T-cell (primary cell): Measurements from ENCODE around the gene RAPGEF1. TPM values are rescaled to one million over a fixed set of nuclear protein-coding genes. Genes with fewer than 3 reads are reported as not detected.

Experiments
- ATAC-seq, 4 experiments: fragments of 200-7000 bp in 3 of 4; fragments of 150-1000 bp in 1 of 4; cut with Tn5 transposase; replicated peaks in 1 of 4; 1 replicate in 3 of 4; 2 replicates in 1 of 4; pipeline ENCODE4 v1.10.0; 2021; ENCODE audit warnings: moderate library complexity in 3 of 4, mild to moderate bottlenecking in 2 of 4, moderate number of reproducible peaks in 1 of 4
- CTCF ChIA-PET, 2 donors: fragments of 300-600 bp; sonication (Branson Sonifier 250); formaldehyde crosslinking; loops; one replicate each; lab custom pipeline; 2022; ENCODE audit warnings: antibody characterized with exemption in 2 of 2; lab: Charles Lee
- POLR2A ChIA-PET, 2 donors: fragments of 300-600 bp; sonication (Branson Sonifier 250); formaldehyde crosslinking; loops; one replicate each; lab custom pipeline; 2022; ENCODE audit warnings: antibody characterized with exemption in 2 of 2; lab: Charles Lee
- DNase-seq, 35 experiments: peaks; one replicate each; pipeline versions ENCODE4 v3.0.0 to v3.0.0-alpha.2; 2013 to 2023
- H3K27ac ChIP-seq: one replicate; pipeline ENCODE4 v1.5.1; 2013; ENCODE audit warnings: low read length
- H3K27me3 ChIP-seq, 2 experiments: replicated peaks in 1 of 2; 1 replicate in 1 of 2; 2 replicates in 1 of 2; pipeline versions ENCODE4 v1.6.1 to v1.7.0; 2013; ENCODE audit warnings: low read length in 1 of 2, mixed read lengths in 1 of 2; ENCODE audit not compliant: control insufficient read depth in 2 of 2, insufficient read depth in 2 of 2; ENCODE audit errors: extremely low read depth in 1 of 2
- H3K36me3 ChIP-seq, 2 donors: 1 replicate in 1 of 2; 2 replicates in 1 of 2; pipeline versions ENCODE4 v1.6.1 to v1.7.0; 2013; ENCODE audit warnings: low read length in 1 of 2; ENCODE audit not compliant: control insufficient read depth in 2 of 2, insufficient read depth in 1 of 2; ENCODE audit errors: extremely low read depth in 1 of 2
- H3K4me1 ChIP-seq, 2 experiments: 1 replicate in 1 of 2; 2 replicates in 1 of 2; pipeline versions ENCODE4 v1.6.1 to v1.7.0; 2013; ENCODE audit warnings: low read length in 2 of 2, mixed read lengths in 1 of 2; ENCODE audit not compliant: insufficient read depth in 2 of 2, control insufficient read depth in 1 of 2; ENCODE audit errors: extremely low read depth in 1 of 2
- H3K4me3 ChIP-seq, 2 donors: 1 replicate in 1 of 2; 2 replicates in 1 of 2; pipeline versions ENCODE4 v1.5.1 to v1.7.0; 2013; ENCODE audit warnings: mild to moderate bottlenecking in 2 of 2, low read length in 1 of 2, moderate library complexity in 1 of 2; ENCODE audit not compliant: control insufficient read depth in 1 of 2; ENCODE audit errors: extremely low read depth in 1 of 2
- H3K9me3 ChIP-seq: 2 replicates; pipeline ENCODE4 v1.7.0; 2013
- H3K27ac Mint-ChIP-seq, 2 donors: one replicate each; pipeline ENCODE4 v1.8.0; 2020 to 2021; ENCODE audit warnings: mild to moderate bottlenecking in 2 of 2, mixed read lengths in 2 of 2
- H3K27me3 Mint-ChIP-seq, 2 donors: one replicate each; pipeline ENCODE4 v1.8.0; 2021 to 2022; ENCODE audit warnings: mixed read lengths in 2 of 2
- H3K36me3 Mint-ChIP-seq: one replicate; pipeline ENCODE4 v1.8.0; 2021; ENCODE audit warnings: mixed read lengths
- H3K4me1 Mint-ChIP-seq, 3 donors: one replicate each; pipeline ENCODE4 v1.8.0; 2020 to 2022; ENCODE audit warnings: mixed read lengths in 3 of 3, mild to moderate bottlenecking in 1 of 3
- H3K4me3 Mint-ChIP-seq, 3 donors: one replicate each; pipeline ENCODE4 v1.8.0; 2020 to 2022; ENCODE audit warnings: mild to moderate bottlenecking in 3 of 3, mixed read lengths in 3 of 3, moderate library complexity in 3 of 3
- H3K9me3 Mint-ChIP-seq, 3 donors: one replicate each; pipeline ENCODE4 v1.8.0; 2020 to 2022; ENCODE audit warnings: mixed read lengths in 3 of 3
- WGBS: methylation state at CpG from one replicate; pipeline ENCODE4 v1.1.5; 2013; ENCODE audit warnings: missing lambda C conversion rate; ENCODE audit not compliant: insufficient coverage; 5-methylcytosine and 5-hydroxymethylcytosine counted together
- total RNA-seq, 35 experiments: library from RNA in 6 of 35; stranded (reverse) in 6 of 35; fragments of 120-200 nt in 1 of 35; gene quantifications; one replicate each; pipeline versions ENCODE4 v1.2.1 to v1.2.4 and lab custom pipeline; 2013 to 2026

Gene RAPGEF1
- total RNA-seq, 5 donors from 2014 or later (not counting 1 experiment from before 2014, with no cell fraction given), result 97.9 to 167 (median 139) TPM

DNA sequence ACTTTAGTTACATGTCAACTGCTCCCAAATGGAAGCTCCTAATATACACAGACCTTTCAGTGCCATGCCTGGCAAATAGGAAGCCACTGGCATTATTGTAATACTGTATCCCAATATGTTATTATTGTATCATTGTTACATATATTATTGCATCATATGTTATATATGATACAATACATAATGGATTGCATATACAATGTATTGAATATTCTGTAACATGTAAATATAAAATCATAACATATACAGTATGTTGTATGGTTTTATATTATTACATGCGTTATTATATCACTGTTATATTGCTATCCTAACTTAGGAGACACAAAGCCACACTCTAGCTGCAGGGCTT, 38.5 kb downstream of the RAPGEF1 start:
- H3K27ac Mint-ChIP-seq, result no peak overlapping the region
- WGBS, result no CpG with 5 or more reads among the region's 1 CpG

DNA sequence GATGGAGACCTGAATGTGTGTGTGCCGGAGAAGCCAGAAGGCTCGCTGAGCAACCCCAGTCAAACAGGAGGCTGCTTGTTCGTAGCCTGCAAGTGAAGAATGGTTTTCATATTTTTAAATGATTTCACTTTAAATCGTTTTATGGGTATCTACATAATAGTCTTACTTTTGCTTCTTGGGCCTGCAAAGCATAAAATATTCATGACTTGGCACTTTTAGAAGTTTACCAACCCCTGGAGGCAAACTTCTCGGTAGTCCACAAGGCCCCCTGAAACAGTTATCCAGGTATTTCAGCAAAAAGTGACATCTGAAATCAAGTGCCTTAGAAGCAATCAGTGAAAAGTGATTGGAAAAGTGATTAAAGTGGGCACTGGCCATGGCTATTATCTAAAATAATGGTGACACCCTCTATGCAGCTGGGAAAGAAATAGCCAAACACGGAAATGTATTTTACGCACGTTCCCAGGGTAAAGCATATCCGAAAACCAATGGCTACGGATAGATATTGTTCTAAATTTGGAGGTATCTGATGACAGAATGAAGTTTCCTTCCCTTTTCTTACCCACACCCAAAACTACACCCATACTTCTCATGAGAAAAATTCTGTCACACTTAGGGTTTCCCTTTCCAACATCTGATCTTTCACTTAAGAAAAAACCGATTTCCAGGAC, 39.0 kb downstream of the RAPGEF1 start:
- DNase-seq, result no peak

More for the DNA sequence above, 38.5 kb downstream of the RAPGEF1 start:
- H3K27me3 ChIP-seq, result no peaks in the 10 kb centered on the region
- H3K27ac ChIP-seq, result no peak overlapping the region
- DNase-seq (no peak), ATAC-seq (no peak)
- CTCF ChIA-PET, result interaction anchor here in 1 of 2 donors (0.6 kb wide), 1 partner anchor 38 kb away, joined by 3 read pairs; no protein-coding TSS in a partner anchor
- Mint-ChIP-seq H3K27me3 (no peaks in the 10 kb centered on the region), H3K4me3 (no peak overlapping the region), H3K9me3 (no peaks in the 10 kb centered on the region), H3K36me3 (peaks cover 9% of the 10 kb centered on the region), H3K4me1 (peaks cover 79 to 95% (median 93%) of the 10 kb centered on the region in 3 donors)
- no peaks in the 10 kb centered on the region for H3K36me3 ChIP-seq
- POLR2A ChIA-PET, result no interaction called here
- no peak overlapping the region for H3K4me3 ChIP-seq
- H3K9me3 ChIP-seq, result no peaks in the 10 kb centered on the region
- H3K4me1 ChIP-seq, result peaks cover 4 to 63% of the 10 kb centered on the region in 2 experiments

DNA sequence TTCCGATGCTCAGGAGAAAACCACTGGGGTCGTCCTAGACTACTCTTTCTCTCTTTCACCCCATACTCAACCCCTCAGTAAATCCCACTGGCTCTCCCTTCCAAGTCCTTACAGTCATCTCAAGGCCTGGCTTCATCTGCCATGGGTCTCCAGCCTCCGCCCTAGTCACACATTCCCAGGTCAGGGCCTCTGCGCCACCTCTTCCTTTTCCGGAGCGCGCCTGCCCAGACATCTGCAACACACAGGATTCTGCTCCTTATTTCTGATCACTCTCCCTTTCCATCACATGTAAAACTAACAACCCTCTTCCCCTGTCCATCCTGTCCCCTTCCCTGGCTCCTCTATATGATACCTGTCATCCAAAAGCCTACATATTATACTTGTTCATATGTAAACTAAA, 39.8 kb downstream of the RAPGEF1 start:
- peak overlapping the region; percentile 29 to 79 for H3K27ac Mint-ChIP-seq
- ATAC-seq, result no peak
- H3K4me3 Mint-ChIP-seq, result no peak overlapping the region
- 84% methylated on average over 7 of the region's 7 CpGs for WGBS
- no peaks in the 10 kb centered on the region for H3K27me3 Mint-ChIP-seq
- peaks cover 9% of the 10 kb centered on the region for H3K36me3 Mint-ChIP-seq
- ChIA-PET CTCF (no interaction called here), POLR2A (no interaction called here)
- H3K4me1 Mint-ChIP-seq, result peaks cover 76 to 94% (median 93%) of the 10 kb centered on the region in 3 donors
- no peak for DNase-seq
- H3K36me3 ChIP-seq, result peaks cover 0 to 2% of the 10 kb centered on the region in 2 donors
- H3K9me3 ChIP-seq, result no peaks in the 10 kb centered on the region
- no peak overlapping the region for H3K27ac ChIP-seq
- peaks cover 0 to 57% of the 10 kb centered on the region in 2 experiments for H3K4me1 ChIP-seq
- no peaks in the 10 kb centered on the region for H3K27me3 ChIP-seq
- H3K9me3 Mint-ChIP-seq, result no peaks in the 10 kb centered on the region
- H3K4me3 ChIP-seq, result no peak overlapping the region

More for the DNA sequence above, 39.0 kb downstream of the RAPGEF1 start:
- no peak overlapping the region for H3K4me3 ChIP-seq
- ATAC-seq, result no peak
- CTCF ChIA-PET, result no interaction called here
- H3K4me1 ChIP-seq, result peaks cover 4 to 62% of the 10 kb centered on the region in 2 experiments
- peaks cover 9% of the 10 kb centered on the region for H3K36me3 Mint-ChIP-seq
- no peak overlapping the region for H3K4me3 Mint-ChIP-seq
- POLR2A ChIA-PET, result no interaction called here
- H3K27ac Mint-ChIP-seq, result no peak overlapping the region
- H3K9me3 Mint-ChIP-seq, result no peaks in the 10 kb centered on the region
- H3K27me3 ChIP-seq, result no peaks in the 10 kb centered on the region
- H3K9me3 ChIP-seq, result no peaks in the 10 kb centered on the region
- no peak overlapping the region for H3K27ac ChIP-seq
- peaks cover 76 to 94% (median 93%) of the 10 kb centered on the region in 3 donors for H3K4me1 Mint-ChIP-seq
- WGBS, result 83% methylated on average over 1 of the region's 11 CpGs
- H3K27me3 Mint-ChIP-seq, result no peaks in the 10 kb centered on the region
- H3K36me3 ChIP-seq, result peaks cover 0 to under 1% of the 10 kb centered on the region in 2 donors

DNA sequence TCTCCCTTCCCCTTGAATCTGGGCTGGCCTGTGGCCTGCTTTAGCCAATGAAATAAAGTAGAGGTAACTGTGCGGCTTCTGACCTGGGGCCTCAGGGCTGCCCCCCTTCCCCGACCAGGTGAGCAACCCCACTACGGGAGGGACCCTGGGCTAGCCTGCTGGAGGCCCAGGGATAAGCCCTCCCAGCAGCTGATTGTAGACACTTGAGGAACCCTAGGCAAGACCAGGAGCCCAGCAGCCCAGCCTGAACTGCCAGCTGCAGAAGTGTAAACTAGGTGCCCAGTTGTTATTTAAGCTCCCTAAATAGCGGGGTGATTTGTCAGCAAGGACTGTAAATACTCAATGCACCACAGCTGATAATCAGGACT, 41.3 kb downstream of the RAPGEF1 start:
- CTCF ChIA-PET, result no interaction called here
- ATAC-seq (no peak), DNase-seq (no peak)
- H3K9me3 ChIP-seq, result no peaks in the 10 kb centered on the region
- Mint-ChIP-seq H3K4me1 (peaks cover 78 to 94% (median 94%) of the 10 kb centered on the region in 3 donors), H3K27ac (peak overlapping the region; percentile 25 to 59), H3K9me3 (no peaks in the 10 kb centered on the region), H3K27me3 (no peaks in the 10 kb centered on the region), H3K4me3 (no peak overlapping the region), H3K36me3 (peaks cover 9% of the 10 kb centered on the region)
- no peak overlapping the region for H3K27ac ChIP-seq
- peaks cover 0 to 2% of the 10 kb centered on the region in 2 donors for H3K36me3 ChIP-seq
- WGBS, result 100% methylated on average over 3 of the region's 4 CpGs
- H3K27me3 ChIP-seq, result no peaks in the 10 kb centered on the region
- POLR2A ChIA-PET, result interaction anchor here in 1 of 2 donors (0.5 kb wide), 1 partner anchor 13 kb away, joined by 7 read pairs; no protein-coding TSS in a partner anchor
- no peak overlapping the region for H3K4me3 ChIP-seq
- peaks cover 0 to 54% of the 10 kb centered on the region in 2 experiments for H3K4me1 ChIP-seq

DNA sequence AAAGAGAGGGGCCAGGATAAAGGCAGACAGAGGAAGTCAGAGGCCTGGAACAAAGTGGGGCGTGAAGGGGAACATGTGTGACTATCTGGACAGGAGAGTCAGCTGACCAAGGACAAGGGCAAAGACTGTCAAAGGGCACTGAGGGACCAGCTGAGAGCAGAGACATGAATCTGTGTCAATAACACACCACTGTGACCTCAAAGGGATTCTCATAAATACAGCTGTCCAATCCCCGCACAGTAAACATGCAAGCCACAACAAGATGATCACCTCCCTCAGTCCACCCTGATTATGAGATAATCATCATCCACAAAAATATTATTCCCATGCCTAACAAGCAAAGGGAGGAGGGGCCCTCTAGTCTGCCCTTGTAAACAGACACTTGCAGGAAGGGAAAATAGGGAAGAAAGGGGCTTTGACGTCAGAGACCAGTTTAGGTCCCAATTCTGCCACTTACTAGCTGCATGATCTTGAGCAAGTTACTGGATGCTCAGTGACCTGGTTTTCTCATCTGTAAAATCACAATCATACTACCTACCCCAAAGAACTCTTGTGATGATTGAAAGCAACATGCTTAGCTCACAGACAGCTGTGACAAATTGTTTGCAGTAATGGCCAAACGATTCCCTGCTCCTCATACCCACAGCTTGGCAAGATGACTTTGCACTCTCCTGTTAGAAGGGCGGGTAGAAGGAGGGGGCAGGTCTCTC, 41.8 kb downstream of the RAPGEF1 start:
- H3K36me3 ChIP-seq, result peaks cover 0 to 2% of the 10 kb centered on the region in 2 donors
- CTCF ChIA-PET, result no interaction called here

DNA sequence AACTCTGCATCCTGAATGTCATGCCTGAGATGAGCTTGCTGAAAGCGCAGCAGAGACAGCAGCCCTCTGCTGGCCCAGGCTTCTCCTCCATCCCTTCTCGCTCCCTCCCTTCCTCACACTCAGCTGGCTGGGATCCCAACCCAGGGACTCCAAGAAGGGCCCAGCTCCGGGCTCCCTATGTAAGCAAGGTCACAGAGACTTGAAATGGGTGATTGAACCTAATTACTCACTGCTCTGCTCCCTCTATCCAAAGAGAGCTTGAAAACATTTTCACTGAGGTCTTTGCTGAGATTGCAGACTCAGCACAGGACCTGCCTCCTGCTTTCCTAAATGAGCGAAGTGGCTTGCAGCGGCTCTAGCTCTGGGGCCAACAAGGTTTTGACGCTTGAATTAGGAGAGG, 42.8 kb downstream of the RAPGEF1 start:
- Mint-ChIP-seq H3K4me3 (no peak overlapping the region), H3K27me3 (no peaks in the 10 kb centered on the region), H3K36me3 (peaks cover 9% of the 10 kb centered on the region), H3K27ac (peak overlapping the region in 1 of 2 donors; percentile 7), H3K4me1 (peaks cover 87 to 94% (median 94%) of the 10 kb centered on the region in 3 donors), H3K9me3 (no peaks in the 10 kb centered on the region)
- 96% methylated on average over 5 of the region's 6 CpGs for WGBS
- Histone ChIP-seq H3K36me3 (peaks cover 0 to 2% of the 10 kb centered on the region in 2 donors), H3K9me3 (no peaks in the 10 kb centered on the region), H3K4me3 (no peak overlapping the region), H3K4me1 (peaks cover 5 to 57% of the 10 kb centered on the region in 2 experiments), H3K27me3 (no peaks in the 10 kb centered on the region), H3K27ac (no peak overlapping the region)
- CTCF ChIA-PET, result interaction anchor here in 1 of 2 donors (0.5 to 0.6 kb wide), 2 partner anchors 624 to 985 kb away, joined by 3 to 4 read pairs; no protein-coding TSS in a partner anchor
- POLR2A ChIA-PET, result interaction anchor here in 1 of 2 donors (0.6 to 0.8 kb wide), 2 partner anchors 30 to 90 kb away, joined by 3 to 4 read pairs; no protein-coding TSS in a partner anchor
- no peak for DNase-seq
- no peak for ATAC-seq

More for the DNA sequence above, 41.8 kb downstream of the RAPGEF1 start:
- H3K4me3 Mint-ChIP-seq, result no peak overlapping the region
- Histone ChIP-seq H3K4me3 (no peak overlapping the region), H3K27ac (no peak overlapping the region), H3K9me3 (no peaks in the 10 kb centered on the region), H3K27me3 (no peaks in the 10 kb centered on the region), H3K4me1 (peaks cover 0 to 51% of the 10 kb centered on the region in 2 experiments)
- POLR2A ChIA-PET, result interaction anchor here (0.5 to 0.6 kb wide), 2 partner anchors 13 to 91 kb away, joined by 3 to 7 read pairs; no protein-coding TSS in a partner anchor
- ATAC-seq, result no peak
- WGBS, result 83% methylated on average over 2 of the region's 5 CpGs
- H3K9me3 Mint-ChIP-seq, result no peaks in the 10 kb centered on the region
- H3K27ac Mint-ChIP-seq, result peak overlapping the region; percentile 25 to 59
- peak in 1 of 35 experiments; percentile 32 for DNase-seq
- peaks cover 83 to 94% (median 94%) of the 10 kb centered on the region in 3 donors for H3K4me1 Mint-ChIP-seq
- H3K27me3 Mint-ChIP-seq, result no peaks in the 10 kb centered on the region
- H3K36me3 Mint-ChIP-seq, result peaks cover 9% of the 10 kb centered on the region
